ENCODE results near the gene NEIL3.

NEIL3 gene

DNA sequence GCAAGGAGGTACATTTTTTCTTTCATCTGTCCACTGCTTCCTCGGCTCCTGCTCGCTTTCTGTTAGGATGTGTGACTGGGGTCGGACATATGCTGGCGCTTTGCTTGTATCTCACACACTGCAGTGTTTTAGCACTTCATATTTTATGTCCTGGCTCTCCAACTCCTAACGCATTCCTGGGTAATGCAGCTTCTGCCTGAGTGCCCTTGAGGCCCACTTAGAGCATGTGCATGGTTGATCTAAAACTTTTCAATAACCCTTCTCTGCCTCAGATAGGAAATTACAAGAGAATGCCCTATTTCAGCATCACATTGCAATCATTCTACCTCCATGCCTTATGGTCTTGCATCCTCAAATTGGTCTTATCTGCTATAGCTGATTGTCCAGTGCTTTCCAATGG lies 65.3 kb downstream of the NEIL3 start:
- DNase-seq, result no peak

- no peak for DNase-seq
These were observed 65.7 kb downstream of the NEIL3 start for GRCh38 chr4:177375372-177375771.

GRCh38 chr4:177376024-177376423 lies 66.3 kb downstream of the NEIL3 start:
- DNase-seq, result no peak

GRCh38 chr4:177380730-177381287 lies 71.1 kb downstream of the NEIL3 start:
- no peak for DNase-seq

DNA sequence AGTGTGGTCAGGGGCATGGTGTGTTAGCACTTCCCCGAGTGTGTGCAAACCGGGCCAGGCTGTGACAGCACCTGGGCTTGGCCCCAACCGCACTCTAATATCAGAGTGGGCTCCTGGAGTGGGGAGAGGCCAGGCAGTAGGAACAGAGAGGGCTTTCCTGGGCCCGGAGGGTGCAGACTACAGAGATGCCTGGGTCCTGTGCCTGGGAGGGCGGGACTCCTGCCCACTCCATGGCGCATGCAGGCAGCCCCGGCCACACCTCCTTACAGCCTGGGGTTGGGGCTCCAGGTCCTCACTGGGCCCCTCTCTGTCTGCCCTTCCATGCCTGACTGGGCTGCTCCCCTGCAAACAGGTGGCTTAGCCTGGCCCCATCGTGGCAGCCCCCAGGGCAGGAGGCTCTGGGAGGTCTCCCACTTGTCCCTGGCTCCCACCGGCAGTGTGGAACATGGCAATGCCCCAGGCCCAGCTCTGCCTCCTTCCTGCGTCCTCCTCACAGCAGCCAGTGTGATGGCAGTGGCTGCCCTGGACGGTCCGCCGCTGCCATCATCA lies 72.2 kb downstream of the NEIL3 start:
- DNase-seq, result no peak

- no peak for DNase-seq
These were observed 75.3 kb downstream of the NEIL3 start for GRCh38 chr4:177384856-177385397.

- DNase-seq, result no peak
These were observed 76.1 kb downstream of the NEIL3 start for GRCh38 chr4:177385576-177386277.

DNA sequence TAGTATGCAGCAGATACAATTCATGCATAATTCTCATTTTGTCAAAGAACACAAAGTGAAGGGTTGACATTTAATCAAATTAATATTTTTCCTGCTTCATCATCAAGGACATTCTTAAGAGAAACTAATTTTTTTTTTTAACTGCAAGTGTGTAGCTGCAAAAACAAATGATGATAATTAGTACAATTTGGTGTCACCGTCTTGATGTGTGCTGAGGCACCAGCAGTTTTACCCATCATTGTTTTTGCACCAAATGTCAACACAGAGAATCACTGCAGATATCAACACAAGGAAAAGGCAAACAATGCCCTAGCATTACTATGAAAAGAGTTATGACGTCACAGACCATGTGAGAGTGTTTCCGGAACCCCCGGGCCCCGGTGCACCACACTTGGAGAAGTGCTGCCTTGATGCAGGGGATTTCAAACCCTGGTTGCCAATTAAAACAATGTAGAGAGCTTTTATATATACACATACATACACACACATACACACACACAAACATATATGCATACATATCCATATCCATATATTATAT lies 76.7 kb downstream of the NEIL3 start:
- no peak for DNase-seq

DNA sequence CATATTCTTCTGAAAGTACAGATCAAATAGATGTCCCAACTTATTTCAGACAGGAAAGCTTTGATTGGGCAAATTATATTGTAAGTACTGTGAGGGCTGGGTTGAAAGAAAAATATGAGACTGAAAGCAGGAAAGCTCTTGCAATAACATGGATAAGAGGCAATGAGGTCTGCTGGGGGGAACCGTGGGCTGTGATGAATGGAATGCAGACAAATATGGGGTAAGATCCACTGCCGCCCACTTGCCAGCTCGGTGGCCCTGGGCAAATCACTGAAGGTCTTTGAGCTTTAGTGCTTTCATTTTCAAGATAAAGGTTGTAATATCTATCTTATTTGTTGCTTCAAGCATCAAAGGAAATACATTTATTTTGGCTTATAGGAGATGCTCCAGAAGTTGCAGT lies 81.6 kb downstream of the NEIL3 start:
- no peak for DNase-seq

- no peak for DNase-seq
These were observed 82.3 kb downstream of the NEIL3 start for GRCh38 chr4:177391953-177392352.

DNA sequence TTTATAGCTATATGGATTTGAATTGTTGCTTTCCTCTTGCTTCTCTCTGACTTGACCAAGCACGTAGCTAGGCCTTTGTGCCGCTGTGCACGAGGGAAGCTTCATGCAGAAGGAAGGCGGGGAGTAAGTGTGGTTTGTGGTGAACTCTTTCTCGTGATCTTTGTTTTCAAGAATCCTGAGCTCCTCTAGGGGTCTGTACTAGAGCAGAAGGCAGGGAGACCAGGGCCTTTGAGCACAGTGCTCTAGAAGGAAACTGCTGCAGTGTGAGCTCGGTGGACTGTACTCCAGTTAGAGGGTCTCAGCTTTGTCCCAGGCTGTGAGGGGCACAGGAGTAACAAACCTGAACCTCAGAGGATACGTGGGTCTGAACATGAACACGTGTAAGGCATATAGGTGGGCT lies 83.6 kb downstream of the NEIL3 start:
- no peak for DNase-seq

GRCh38 chr4:177396352-177396751 lies 86.7 kb downstream of the NEIL3 start:
- DNase-seq, result no peak

- DNase-seq, result no peak
These were observed 90.4 kb downstream of the NEIL3 start for GRCh38 chr4:177400030-177400429.

GRCh38 chr4:177401658-177402273 lies 92.1 kb downstream of the NEIL3 start:
- DNase-seq, result no peak

- DNase-seq, result no peak
These were observed 94.1 kb downstream of the NEIL3 start for GRCh38 chr4:177403746-177404145.

DNA sequence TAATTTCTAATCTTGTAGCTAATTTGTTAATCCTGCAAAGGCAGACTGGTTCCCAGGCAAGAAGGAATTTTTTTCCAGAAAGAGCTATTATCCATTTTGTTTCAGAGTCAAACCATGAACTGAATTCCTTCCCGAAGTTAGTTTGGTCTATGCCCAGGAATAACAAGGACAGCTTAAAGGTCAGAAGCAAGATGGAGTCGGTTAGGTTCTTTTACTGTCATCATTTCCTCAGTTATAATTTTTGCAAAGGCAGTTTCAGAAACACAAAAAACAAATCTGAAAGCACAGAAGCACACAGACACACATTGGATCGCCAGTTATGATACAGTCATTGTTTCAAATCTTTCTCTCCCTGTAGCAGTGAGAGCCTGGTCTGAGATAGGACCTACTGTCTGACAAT lies 94.7 kb downstream of the NEIL3 start:
- DNase-seq, result no peak

- DNase-seq, result no peak
These were observed 95.3 kb downstream of the NEIL3 start for GRCh38 chr4:177404986-177405385.

- no peak for DNase-seq
These were observed 95.8 kb downstream of the NEIL3 start for GRCh38 chr4:177405508-177405907.

DNA sequence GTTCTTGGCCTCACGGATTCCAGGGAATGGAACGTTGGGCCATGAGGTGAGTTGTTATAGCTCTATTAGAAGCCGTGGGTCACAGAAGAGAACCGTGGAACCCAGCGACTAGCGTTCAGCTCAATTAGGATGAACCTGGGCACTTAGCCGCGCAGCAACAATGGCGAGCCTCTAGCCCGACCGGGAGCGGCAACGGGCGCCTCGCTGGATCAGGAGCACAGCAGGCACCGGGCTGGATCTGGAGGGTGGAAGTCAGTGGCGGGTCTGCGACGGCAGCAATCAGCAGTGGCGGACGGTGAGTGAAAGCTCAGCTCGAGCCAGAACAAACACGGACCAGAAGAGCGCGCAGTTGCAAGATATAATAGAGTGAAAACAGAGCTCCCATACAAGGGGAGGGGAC lies 98.3 kb downstream of the NEIL3 start:
- DNase-seq, result no peak

- DNase-seq, result no peak
These were observed 100.9 kb downstream of the NEIL3 start for GRCh38 chr4:177410566-177410965.

DNA sequence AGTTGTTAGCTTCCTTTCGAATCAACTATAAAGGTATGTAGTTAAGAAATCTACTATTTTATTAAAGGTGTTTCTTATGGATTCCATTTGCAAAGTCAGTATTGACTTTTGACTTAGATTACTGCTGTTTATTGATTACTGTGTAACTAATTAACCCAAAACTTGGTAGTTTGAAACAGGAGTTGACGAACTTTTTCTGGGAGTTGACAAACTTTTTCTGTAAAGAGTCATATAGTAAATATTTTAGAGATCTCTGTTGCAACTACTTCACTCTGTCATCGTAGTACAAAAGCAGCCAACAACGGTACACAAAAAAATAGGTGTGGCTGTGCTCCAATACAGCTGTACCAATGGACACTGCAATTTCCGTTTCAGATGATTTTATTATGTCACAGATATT lies 102.3 kb downstream of the NEIL3 start:
- DNase-seq, result no peak
